SK-N-SH treated with all-trans-retinoic acid at 6 μM for 48 hours (cell line): ENCODE data around the gene ERI3.

Experiments used
- ATAC-seq: fragments of 200-7000 bp; cut with Tn5 transposase; 3 replicates; pipeline ENCODE4 v1.9.1; 2020; ENCODE audit warnings: mild to moderate bottlenecking, moderate library complexity
- BACH2 ChIP-seq: fragments of 250-450 bp; sonication (Bioruptor Pico); IDR thresholded peaks from 2 replicates; pipeline ENCODE4 v1.9.0; 2021; ENCODE audit warnings: mild to moderate bottlenecking, borderline replicate concordance
- CREB5 ChIP-seq: fragments of 250-450 bp; sonication (Bioruptor Pico); IDR thresholded peaks from 2 replicates; pipeline ENCODE4 v1.5.1; 2020; ENCODE audit warnings: low read depth, mild to moderate bottlenecking, moderate library complexity
- CSDC2 ChIP-seq: fragments of 250-450 bp; sonication (Bioruptor Pico); IDR thresholded peaks from 2 replicates; pipeline ENCODE4 v1.5.0; 2020; ENCODE audit warnings: mild to moderate bottlenecking, moderate library complexity
- CSRNP3 ChIP-seq: fragments of 250-450 bp; sonication (Bioruptor Pico); IDR thresholded peaks from 2 replicates; pipeline ENCODE4 v1.5.1; 2021; ENCODE audit warnings: mild to moderate bottlenecking, moderate library complexity
- GLIS3 ChIP-seq: fragments of 250-450 bp; sonication (Bioruptor Pico); IDR thresholded peaks from 2 replicates; pipeline ENCODE4 v1.5.0; 2020; ENCODE audit warnings: mild to moderate bottlenecking, moderate library complexity
- ISL1 ChIP-seq: fragments of 250-450 bp; sonication (Bioruptor Pico); IDR thresholded peaks from 2 replicates; pipeline ENCODE4 v2.1.2; 2022; ENCODE audit warnings: mild to moderate bottlenecking, moderate library complexity
- OSR1 ChIP-seq: fragments of 250-450 bp; sonication (Bioruptor Pico); IDR thresholded peaks from 2 replicates; pipeline ENCODE4 v1.8.0; 2022; ENCODE audit warnings: moderate library complexity, mild to moderate bottlenecking, inconsistent platforms
- PATZ1 ChIP-seq: fragments of 250-450 bp; sonication (Bioruptor Pico); IDR thresholded peaks from 2 replicates; pipeline ENCODE4 v1.8.0; 2020; ENCODE audit warnings: mild to moderate bottlenecking, moderate library complexity, borderline replicate concordance
- POU6F1 ChIP-seq: fragments of 250-450 bp; sonication (Bioruptor Pico); IDR thresholded peaks from 2 replicates; pipeline ENCODE4 v1.8.0; 2021; ENCODE audit warnings: low read depth, mild to moderate bottlenecking, moderate library complexity, borderline replicate concordance
- PPARA ChIP-seq: fragments of 250-450 bp; sonication (Bioruptor Pico); IDR thresholded peaks from 2 replicates; pipeline ENCODE4 v1.5.0; 2020; ENCODE audit warnings: mild to moderate bottlenecking, borderline replicate concordance
- RARB ChIP-seq: fragments of 250-450 bp; sonication (Bioruptor Pico); IDR thresholded peaks from 2 replicates; pipeline ENCODE4 v1.8.0; 2021; ENCODE audit warnings: mild to moderate bottlenecking, moderate library complexity
- TCF4 ChIP-seq: fragments of 250-450 bp; sonication (Bioruptor Pico); IDR thresholded peaks from 2 replicates; pipeline ENCODE4 v1.8.0; 2021; ENCODE audit warnings: mild to moderate bottlenecking, moderate library complexity, borderline replicate concordance
- TOX ChIP-seq: fragments of 250-450 bp; sonication (Bioruptor Pico); IDR thresholded peaks from 2 replicates; pipeline ENCODE4 v1.8.0; 2021; ENCODE audit warnings: mild to moderate bottlenecking, moderate library complexity, borderline replicate concordance
- TSHZ2 ChIP-seq: fragments of 250-450 bp; sonication (Bioruptor Pico); IDR thresholded peaks from 2 replicates; pipeline ENCODE4 v1.5.0; 2020; ENCODE audit warnings: mild to moderate bottlenecking, moderate library complexity
- ZC3H10 ChIP-seq: fragments of 250-450 bp; sonication (Bioruptor Pico); IDR thresholded peaks from 2 replicates; pipeline ENCODE4 v1.5.1; 2021; ENCODE audit warnings: mild to moderate bottlenecking, moderate library complexity
- ZFP3 ChIP-seq: fragments of 250-450 bp; sonication (Bioruptor Pico); IDR thresholded peaks from 2 replicates; pipeline ENCODE4 v1.5.0; 2020; ENCODE audit warnings: mild to moderate bottlenecking, moderate library complexity
- ZFP30 ChIP-seq: fragments of 450-650 bp; formaldehyde crosslinking; IDR thresholded peaks from 2 replicates; pipeline ENCODE4 v1.5.0; 2022; ENCODE audit warnings: mild to moderate bottlenecking, moderate library complexity
- ZNF565 ChIP-seq: fragments of 450-650 bp; formaldehyde crosslinking; conservative IDR thresholded peaks from 2 replicates; pipeline ENCODE4 v1.5.0; 2020; ENCODE audit warnings: low read depth, mild to moderate bottlenecking, moderate library complexity
- ZNF70 ChIP-seq: fragments of 450-650 bp; formaldehyde crosslinking; IDR thresholded peaks from 2 replicates; pipeline ENCODE4 v1.5.0; 2020; ENCODE audit warnings: mild to moderate bottlenecking, moderate library complexity
- ZNF8 ChIP-seq: fragments of 450-650 bp; formaldehyde crosslinking; IDR thresholded peaks from 2 replicates; pipeline ENCODE4 v1.5.0; 2020; ENCODE audit warnings: mild to moderate bottlenecking, moderate library complexity

The ERI3 gene

GRCh38 chr1:44390277-44390676 is 35.2 kb upstream of the ERI3 start:
- TF ChIP-seq RARB (CRISPR knock-in tag) (no peak), TOX (CRISPR knock-in tag) (no peak), PPARA (no peak), ZC3H10 (CRISPR knock-in tag) (no peak), TSHZ2 (CRISPR knock-in tag) (no peak), PATZ1 (CRISPR knock-in tag) (no peak), CSDC2 (CRISPR knock-in tag) (no peak), OSR1 (CRISPR knock-in tag) (no peak), ZNF70 (CRISPR knock-in tag) (no peak), ISL1 (CRISPR knock-in tag) (no peak), CREB5 (CRISPR knock-in tag) (no peak)
- peak; percentile 34; the same call in 2 of the 3 replicates for ATAC-seq

- no peak for ATAC-seq
Observed at GRCh38 chr1:44389437-44389836, 34.4 kb upstream of the ERI3 start.

More at GRCh38 chr1:44389437-44389836, 34.4 kb upstream of the ERI3 start:
- no peak for TF ChIP-seq ZFP30 (CRISPR knock-in tag)
- no peak for TF ChIP-seq RARB (CRISPR knock-in tag)
- no peak for TF ChIP-seq ISL1 (CRISPR knock-in tag)
- TF ChIP-seq POU6F1 = no peak
- no peak for TF ChIP-seq ZNF8 (CRISPR knock-in tag)
- TF ChIP-seq ZNF565 (CRISPR knock-in tag) = no peak
- no peak for TF ChIP-seq ZC3H10 (CRISPR knock-in tag)
- no peak for TF ChIP-seq CSRNP3
- TF ChIP-seq PATZ1 (CRISPR knock-in tag) = no peak
- no peak for TF ChIP-seq GLIS3 (CRISPR knock-in tag)
- TF ChIP-seq BACH2 (CRISPR knock-in tag) = no peak
- TF ChIP-seq OSR1 (CRISPR knock-in tag) = no peak
- TF ChIP-seq CSDC2 (CRISPR knock-in tag) = no peak
- no peak for TF ChIP-seq CREB5 (CRISPR knock-in tag)
- TF ChIP-seq TCF4 (CRISPR knock-in tag) = no peak
- TF ChIP-seq TOX (CRISPR knock-in tag) = no peak
- no peak for TF ChIP-seq PPARA
- no peak for TF ChIP-seq TSHZ2 (CRISPR knock-in tag)
- no peak for TF ChIP-seq ZFP3 (CRISPR knock-in tag)
